ENCODE data around the gene PTPRR.

- TF ChIP-seq CTCF (IDR thresholded peaks at IDR 0.05) (no peak), POLR2A (IDR thresholded peaks at IDR 0.05) (no peak), POLR2AphosphoS5 (IDR thresholded peaks at IDR 0.05) (no peak)
These were observed 317.5 kb downstream of the PTPRR start for GRCh38 chr12:70603044-70603443.

Measured in breast epithelium (tissue), 3 donors.